NB4 (cell line): Measurements from ENCODE around the gene LINC01488.

Experiments
- DNase-seq: peaks from one replicate; pipeline ENCODE4 v3.0.0; 2010; ENCODE audit warnings: low read depth
- H3K4me3 ChIP-seq: one replicate; pipeline ENCODE4 v1.5.1; 2011; ENCODE audit warnings: mild to moderate bottlenecking, low read depth, low read length, moderate library complexity
- MYC ChIP-seq: IDR thresholded peaks from 2 replicates; pipeline ENCODE4 v1.6.1; 2011; ENCODE audit warnings: low read depth, low read length
- POLR2A ChIP-seq: IDR thresholded peaks from 2 replicates; pipeline ENCODE4 v1.6.1; 2011; ENCODE audit warnings: mild to moderate bottlenecking; ENCODE audit not compliant: insufficient read length; ENCODE audit errors: extremely low read depth
- TF ChIP-seq, protein P1 (sequence below): IDR thresholded peaks from 2 replicates; pipeline ENCODE4 v1.6.1; 2011; ENCODE audit warnings: low read depth, low read length
- TF ChIP-seq, protein P2 (sequence below): IDR thresholded peaks from one replicate; pipeline ENCODE4 v1.5.1; 2012; ENCODE audit warnings: low read depth, low read length

The LINC01488 gene

DNA sequence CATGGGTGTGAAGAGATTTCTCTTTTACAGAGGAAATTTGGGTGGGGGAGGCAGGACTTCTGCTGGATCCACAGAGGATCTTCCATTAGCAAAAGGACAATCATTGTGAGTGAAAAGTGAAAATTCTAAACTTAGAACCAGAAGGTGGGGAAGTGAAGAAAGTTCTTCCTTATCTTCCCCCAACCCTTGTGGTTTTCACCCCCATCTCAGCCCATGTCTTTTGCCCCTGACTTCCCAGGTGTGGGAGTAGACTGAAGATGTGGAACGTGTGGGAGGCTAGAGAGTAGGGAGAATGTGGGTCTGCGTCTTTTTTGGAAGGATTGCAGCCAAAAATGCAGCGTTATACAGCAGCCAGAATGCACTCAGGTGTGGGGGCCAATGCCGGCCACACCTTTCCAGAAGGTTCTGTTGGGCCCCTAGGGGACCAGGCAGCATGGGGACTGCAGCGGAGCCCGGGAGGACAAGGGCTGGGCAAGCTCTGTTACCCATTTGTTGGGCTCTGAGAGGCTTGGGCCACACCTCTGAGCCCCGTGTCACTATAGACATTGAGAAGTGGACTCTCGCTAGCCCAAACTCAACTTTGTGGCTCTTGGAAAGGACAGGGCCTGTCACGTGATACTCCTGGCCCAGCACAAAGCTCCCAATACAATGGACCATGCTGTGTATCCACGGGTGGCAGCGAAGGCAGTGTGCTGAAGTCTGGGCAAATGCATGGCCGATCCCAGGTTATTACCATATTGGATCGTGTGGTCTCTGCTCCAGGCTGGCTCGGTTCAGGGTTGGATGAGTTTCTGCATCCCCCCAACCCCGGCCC, 32.8 kb upstream of the LINC01488 start:
- TF ChIP-seq, protein P1, sequence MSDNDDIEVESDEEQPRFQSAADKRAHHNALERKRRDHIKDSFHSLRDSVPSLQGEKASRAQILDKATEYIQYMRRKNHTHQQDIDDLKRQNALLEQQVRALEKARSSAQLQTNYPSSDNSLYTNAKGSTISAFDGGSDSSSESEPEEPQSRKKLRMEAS = no peak
- no peak for TF ChIP-seq POLR2A
- TF ChIP-seq, protein P2, sequence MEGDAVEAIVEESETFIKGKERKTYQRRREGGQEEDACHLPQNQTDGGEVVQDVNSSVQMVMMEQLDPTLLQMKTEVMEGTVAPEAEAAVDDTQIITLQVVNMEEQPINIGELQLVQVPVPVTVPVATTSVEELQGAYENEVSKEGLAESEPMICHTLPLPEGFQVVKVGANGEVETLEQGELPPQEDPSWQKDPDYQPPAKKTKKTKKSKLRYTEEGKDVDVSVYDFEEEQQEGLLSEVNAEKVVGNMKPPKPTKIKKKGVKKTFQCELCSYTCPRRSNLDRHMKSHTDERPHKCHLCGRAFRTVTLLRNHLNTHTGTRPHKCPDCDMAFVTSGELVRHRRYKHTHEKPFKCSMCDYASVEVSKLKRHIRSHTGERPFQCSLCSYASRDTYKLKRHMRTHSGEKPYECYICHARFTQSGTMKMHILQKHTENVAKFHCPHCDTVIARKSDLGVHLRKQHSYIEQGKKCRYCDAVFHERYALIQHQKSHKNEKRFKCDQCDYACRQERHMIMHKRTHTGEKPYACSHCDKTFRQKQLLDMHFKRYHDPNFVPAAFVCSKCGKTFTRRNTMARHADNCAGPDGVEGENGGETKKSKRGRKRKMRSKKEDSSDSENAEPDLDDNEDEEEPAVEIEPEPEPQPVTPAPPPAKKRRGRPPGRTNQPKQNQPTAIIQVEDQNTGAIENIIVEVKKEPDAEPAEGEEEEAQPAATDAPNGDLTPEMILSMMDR = no peak
- TF ChIP-seq MYC = no peak
- H3K4me3 ChIP-seq = no peak overlapping the region
- peak; percentile 80 for DNase-seq

GRCh38 chr11:69449320-69450063, 32.0 kb upstream of the LINC01488 start:
- no peak overlapping the region for H3K4me3 ChIP-seq
- DNase-seq = peak; percentile 88
- no peak for TF ChIP-seq POLR2A
- TF ChIP-seq, protein P2 = no peak
- TF ChIP-seq, protein P1 = 0 out of 2 replicates have a peak, but pooled peaks have one; percentile 48
- TF ChIP-seq MYC = 0 out of 2 replicates have a peak, but pooled peaks have one; percentile 52

GRCh38 chr11:69450064-69450856, 31.2 kb upstream of the LINC01488 start:
- H3K4me3 ChIP-seq = no peak overlapping the region
- TF ChIP-seq, protein P1 = no peak
- no peak for TF ChIP-seq POLR2A
- no peak for DNase-seq

DNA sequence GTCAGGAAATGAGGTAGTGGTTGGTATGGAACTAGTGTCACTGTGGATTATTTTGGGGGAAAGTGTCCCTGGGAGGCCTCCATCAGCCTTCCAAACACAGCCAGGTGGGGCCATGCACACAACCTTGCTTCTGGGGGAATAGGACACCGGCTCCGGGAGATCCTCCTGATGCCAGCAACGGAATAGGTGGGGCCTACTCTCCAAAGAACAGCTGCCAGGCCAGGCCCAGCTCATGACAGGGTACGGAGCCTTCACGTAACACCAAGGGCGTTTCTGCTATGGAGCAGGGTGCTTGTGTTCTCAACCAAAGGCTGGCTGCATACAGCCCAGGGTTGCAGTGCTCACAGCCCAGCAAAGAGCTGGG, 30.6 kb upstream of the LINC01488 start:
- H3K4me3 ChIP-seq = no peak overlapping the region
- DNase-seq = no peak
- TF ChIP-seq, protein P1 = no peak
- no peak for TF ChIP-seq MYC

- no peak for DNase-seq
- TF ChIP-seq, protein P1 = no peak
- TF ChIP-seq, protein P2 = no peak
- TF ChIP-seq MYC (no peak), POLR2A (no peak)
- H3K4me3 ChIP-seq = no peak overlapping the region
Measured at GRCh38 chr11:69451289-69451688, 30.2 kb upstream of the LINC01488 start.

- DNase-seq = no peak
- TF ChIP-seq, protein P1 = no peak
- TF ChIP-seq POLR2A (no peak), MYC (no peak)
- TF ChIP-seq, protein P2 = no peak
- no peak overlapping the region for H3K4me3 ChIP-seq
Measured at GRCh38 chr11:69452206-69452987, 29.1 kb upstream of the LINC01488 start.
